ENCODE measurements around the gene BTNL9. TPM values are rescaled to one million over a fixed set of nuclear protein-coding genes. Genes with fewer than 3 reads are reported as not detected.

Gene BTNL9
- total RNA-seq, 4 donors from 2014 or later, result 42.0 to 649 (median 160) TPM

- DNase-seq (ENCODE audit: low spot score) (no peak), ATAC-seq (ENCODE audit: low FRiP score) (no peak)
- TF ChIP-seq, protein P1, sequence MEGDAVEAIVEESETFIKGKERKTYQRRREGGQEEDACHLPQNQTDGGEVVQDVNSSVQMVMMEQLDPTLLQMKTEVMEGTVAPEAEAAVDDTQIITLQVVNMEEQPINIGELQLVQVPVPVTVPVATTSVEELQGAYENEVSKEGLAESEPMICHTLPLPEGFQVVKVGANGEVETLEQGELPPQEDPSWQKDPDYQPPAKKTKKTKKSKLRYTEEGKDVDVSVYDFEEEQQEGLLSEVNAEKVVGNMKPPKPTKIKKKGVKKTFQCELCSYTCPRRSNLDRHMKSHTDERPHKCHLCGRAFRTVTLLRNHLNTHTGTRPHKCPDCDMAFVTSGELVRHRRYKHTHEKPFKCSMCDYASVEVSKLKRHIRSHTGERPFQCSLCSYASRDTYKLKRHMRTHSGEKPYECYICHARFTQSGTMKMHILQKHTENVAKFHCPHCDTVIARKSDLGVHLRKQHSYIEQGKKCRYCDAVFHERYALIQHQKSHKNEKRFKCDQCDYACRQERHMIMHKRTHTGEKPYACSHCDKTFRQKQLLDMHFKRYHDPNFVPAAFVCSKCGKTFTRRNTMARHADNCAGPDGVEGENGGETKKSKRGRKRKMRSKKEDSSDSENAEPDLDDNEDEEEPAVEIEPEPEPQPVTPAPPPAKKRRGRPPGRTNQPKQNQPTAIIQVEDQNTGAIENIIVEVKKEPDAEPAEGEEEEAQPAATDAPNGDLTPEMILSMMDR (IDR thresholded peaks at IDR 0.05), result no peak
These were observed 9.9 kb downstream of the BTNL9 start for GRCh38 chr5:181050016-181050415.

- DNase-seq (ENCODE audit: low spot score), result no peak
- ATAC-seq (ENCODE audit: low FRiP score), result no peak
- TF ChIP-seq, protein P1 (IDR thresholded peaks at IDR 0.05), result no peak
These were observed 12.0 kb downstream of the BTNL9 start for GRCh38 chr5:181051841-181052671.

- DNase-seq (ENCODE audit: low spot score) (no peak), ATAC-seq (ENCODE audit: low FRiP score) (peak; percentile 56)
- TF ChIP-seq, protein P1 (IDR thresholded peaks at IDR 0.05), result no peak
These were observed 12.8 kb downstream of the BTNL9 start for GRCh38 chr5:181052672-181053487.

- no peak for ATAC-seq (ENCODE audit: low FRiP score)
- TF ChIP-seq, protein P1 (IDR thresholded peaks at IDR 0.05), result no peak
- DNase-seq (ENCODE audit: low spot score), result no peak
These were observed 13.5 kb downstream of the BTNL9 start for GRCh38 chr5:181053488-181054121.

DNA sequence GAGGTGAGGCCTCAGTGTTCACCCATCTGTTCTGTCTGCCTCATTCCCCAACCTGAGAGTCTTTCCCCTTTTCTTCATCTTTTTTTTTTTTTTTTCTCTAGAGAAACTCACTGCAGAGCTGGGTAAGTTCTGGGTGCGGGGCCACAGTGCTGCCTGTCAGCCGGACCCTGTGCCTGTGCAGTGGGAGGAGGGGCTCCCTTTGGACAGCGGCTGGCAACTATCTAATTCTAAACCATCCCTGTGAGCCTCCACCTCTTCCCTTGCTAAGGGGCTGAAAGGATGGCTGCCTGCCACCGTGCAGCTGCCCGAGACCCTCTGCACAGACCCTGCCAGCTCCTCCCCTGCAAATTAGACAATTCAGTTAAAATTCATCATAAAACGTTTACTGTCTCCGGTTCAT lies 14.1 kb downstream of the BTNL9 start:
- DNase-seq (ENCODE audit: low spot score) (no peak), ATAC-seq (ENCODE audit: low FRiP score) (no peak)
- TF ChIP-seq, protein P1 (IDR thresholded peaks at IDR 0.05), result no peak

GRCh38 chr5:181054871-181055459 lies 14.9 kb downstream of the BTNL9 start:
- TF ChIP-seq, protein P1 (IDR thresholded peaks at IDR 0.05), result no peak
- ATAC-seq (ENCODE audit: low FRiP score) (no peak), DNase-seq (ENCODE audit: low spot score) (no peak)

Data from omental fat pad (tissue), 4 donors.